HG03442 (cell line): ENCODE data around the gene AMN.

Experiments
- ATAC-seq: cut with Tn5 transposase; IDR thresholded peaks from one replicate; pipeline ENCODE4 v1.9.1; 2021; ENCODE audit warnings: mild to moderate bottlenecking, moderate library complexity; ENCODE audit not compliant: unreplicated experiment

The AMN gene

GRCh38 chr14:102927346-102927877, 4.9 kb downstream of the AMN start:
- no peak for ATAC-seq

- ATAC-seq: no peak
Observed at GRCh38 chr14:102927878-102928411, 5.5 kb downstream of the AMN start.

- no peak for ATAC-seq
Observed at GRCh38 chr14:102928412-102929240, 6.2 kb downstream of the AMN start.

DNA sequence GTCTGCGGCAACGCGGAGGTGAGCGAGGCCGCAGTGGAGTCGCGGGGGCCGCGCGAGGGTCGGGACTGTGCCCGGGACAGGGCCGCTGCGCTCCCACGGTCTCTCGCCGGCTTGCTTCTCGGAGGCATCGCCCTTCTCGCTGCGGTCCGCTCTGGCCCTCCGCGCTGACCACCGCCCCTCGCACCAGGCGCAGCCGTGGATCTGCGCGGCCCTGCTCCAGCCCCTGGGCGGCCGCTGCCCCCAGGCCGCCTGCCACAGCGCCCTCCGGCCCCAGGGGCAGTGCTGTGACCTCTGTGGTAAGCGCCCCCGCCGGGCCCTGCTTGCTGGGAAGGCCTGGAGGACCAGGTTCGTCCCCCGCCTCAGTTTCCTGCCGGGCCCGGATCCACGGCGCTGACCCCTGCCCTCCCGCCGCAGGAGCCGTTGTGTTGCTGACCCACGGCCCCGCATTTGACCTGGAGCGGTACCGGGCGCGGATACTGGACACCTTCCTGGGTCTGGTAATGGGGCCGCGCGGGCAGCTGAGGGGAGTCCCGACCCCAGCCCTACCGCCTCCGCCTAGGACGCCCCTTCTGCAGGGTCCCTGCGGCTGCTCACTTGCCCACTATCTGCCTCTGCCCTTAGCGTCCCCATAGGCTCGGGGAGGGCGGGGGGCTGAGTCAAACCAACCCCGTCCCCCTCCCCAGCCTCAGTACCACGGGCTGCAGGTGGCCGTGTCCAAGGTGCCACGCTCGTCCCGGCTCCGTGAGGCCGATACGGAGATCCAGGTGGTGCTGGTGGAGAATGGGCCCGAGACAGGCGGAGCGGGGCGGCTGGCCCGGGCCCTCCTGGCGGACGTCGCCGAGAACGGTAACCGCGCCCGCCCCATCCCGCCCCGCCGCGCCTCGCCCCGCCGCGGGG, 7.0 kb downstream of the AMN start:
- no peak for ATAC-seq

- ATAC-seq: no peak
Observed at GRCh38 chr14:102930138-102930752, 7.8 kb downstream of the AMN start.

GRCh38 chr14:102930753-102931579, 8.5 kb downstream of the AMN start:
- ATAC-seq: no peak

- ATAC-seq: no peak
Observed at GRCh38 chr14:102931580-102932285, 9.3 kb downstream of the AMN start.

DNA sequence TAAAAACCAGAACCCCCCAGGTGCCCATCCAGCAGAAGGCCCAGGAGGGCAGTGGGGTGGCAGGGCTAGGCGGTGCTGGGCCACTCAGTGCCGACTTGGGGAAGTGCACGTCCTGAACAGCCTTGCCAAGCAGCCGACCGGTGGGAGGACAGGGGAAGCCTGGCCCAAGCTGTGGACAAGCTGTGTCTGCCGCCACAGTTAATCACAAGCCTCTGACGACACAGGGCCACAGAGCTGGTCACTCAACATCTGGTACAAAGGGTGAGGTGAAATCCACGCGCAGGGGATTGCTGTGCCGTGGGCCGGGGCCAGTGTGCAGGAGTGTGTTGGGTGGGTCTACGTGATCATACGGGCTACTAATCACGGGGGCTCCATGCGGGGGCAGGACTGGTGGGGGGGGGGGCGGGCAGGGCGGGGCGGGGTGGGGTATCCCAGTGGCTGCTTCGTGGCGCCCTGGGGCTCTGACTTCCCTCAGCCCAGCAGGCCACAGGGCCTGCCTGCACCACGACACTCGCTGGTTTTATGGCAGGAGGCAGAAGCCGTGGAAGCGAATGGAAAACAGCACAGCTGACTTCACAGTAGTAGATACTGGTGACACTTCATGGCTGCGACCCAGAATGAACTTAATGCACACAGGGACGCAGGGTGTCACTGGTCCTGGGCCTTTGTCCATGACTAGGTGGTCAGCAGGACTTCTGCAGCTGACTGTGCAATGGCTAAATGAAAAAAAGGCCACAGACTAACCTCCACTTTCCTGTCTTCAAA, 10.2 kb downstream of the AMN start:
- ATAC-seq: no peak

- no peak for ATAC-seq
Observed at GRCh38 chr14:102933618-102934231, 11.3 kb downstream of the AMN start.

- no peak for ATAC-seq
Observed at GRCh38 chr14:102935756-102936155, 13.3 kb downstream of the AMN start.

GRCh38 chr14:102937331-102938175, 15.1 kb downstream of the AMN start:
- ATAC-seq: no peak

DNA sequence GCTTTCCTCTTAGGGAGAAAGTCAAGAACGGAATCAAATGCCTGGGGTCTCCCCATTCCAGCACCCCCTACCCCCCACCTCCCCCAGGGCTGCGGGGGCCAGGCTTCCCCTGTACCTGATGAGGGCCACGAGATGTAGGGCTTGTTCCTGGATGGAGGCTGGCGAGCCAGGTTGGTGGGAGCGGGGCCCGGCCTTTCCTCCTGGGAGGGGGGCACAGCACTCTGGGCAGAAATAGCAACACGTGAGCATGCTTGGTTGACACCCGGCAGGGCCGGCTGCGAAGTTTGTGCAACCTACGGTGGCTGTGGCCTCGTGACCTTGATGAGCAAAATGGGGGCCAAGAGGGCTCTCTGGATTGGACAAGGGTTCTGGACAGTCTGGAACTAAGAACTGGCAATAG, 15.7 kb downstream of the AMN start:
- ATAC-seq: no peak

- ATAC-seq: no peak
Observed at GRCh38 chr14:102939329-102939728, 16.9 kb downstream of the AMN start.

GRCh38 chr14:102939820-102940561, 17.5 kb downstream of the AMN start:
- no peak for ATAC-seq

- no peak for ATAC-seq
Observed at GRCh38 chr14:102940729-102941362, 18.4 kb downstream of the AMN start.

DNA sequence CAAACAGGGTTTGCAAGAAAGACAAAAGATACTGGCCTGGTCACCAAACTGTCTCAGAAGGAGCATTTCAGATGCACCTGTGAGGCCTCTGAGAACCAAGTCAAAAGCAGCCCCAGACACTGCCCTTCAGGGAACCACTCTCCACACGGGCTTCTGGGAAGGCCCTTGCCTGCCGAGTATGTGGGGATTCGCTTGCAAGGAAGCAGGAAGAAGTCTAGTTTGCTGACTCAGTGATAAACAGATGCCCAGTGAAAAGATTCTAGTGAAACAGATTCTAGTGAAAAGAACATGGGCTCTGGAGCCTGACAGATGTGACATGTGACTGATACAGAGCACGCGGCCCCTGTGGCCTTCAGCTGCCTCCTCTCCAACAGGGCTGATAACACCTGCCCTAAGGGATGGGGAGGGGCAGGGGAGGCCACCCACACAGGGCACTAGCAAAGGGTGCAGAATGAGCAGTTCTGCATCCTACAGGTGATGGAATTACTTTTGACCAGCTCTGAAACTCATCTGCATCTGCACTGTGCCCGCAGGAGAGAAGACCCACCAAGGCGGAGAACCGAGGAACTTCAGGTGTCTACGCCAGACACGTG, 19.1 kb downstream of the AMN start:
- ATAC-seq: no peak
